Measurements from ENCODE around the gene RHOBTB3. TPM values are rescaled to one million over a fixed set of nuclear protein-coding genes. Genes with fewer than 3 reads are reported as not detected.

RHOBTB3 gene
- total and polyA plus RNA-seq, 9 donors, result 52.8 to 221 (median 180) TPM

- no peak overlapping the region for H3K4me3 ChIP-seq
- H3K36me3 ChIP-seq, result no peaks in the 10 kb centered on the region
- peaks cover 13% of the 10 kb centered on the region for H3K4me1 ChIP-seq (ENCODE audit: insufficient read depth)
- no peaks in the 10 kb centered on the region for H3K9me3 ChIP-seq
- TF ChIP-seq POLR2A (IDR thresholded peaks at IDR 0.05), result no peak
- TF ChIP-seq, protein P1, sequence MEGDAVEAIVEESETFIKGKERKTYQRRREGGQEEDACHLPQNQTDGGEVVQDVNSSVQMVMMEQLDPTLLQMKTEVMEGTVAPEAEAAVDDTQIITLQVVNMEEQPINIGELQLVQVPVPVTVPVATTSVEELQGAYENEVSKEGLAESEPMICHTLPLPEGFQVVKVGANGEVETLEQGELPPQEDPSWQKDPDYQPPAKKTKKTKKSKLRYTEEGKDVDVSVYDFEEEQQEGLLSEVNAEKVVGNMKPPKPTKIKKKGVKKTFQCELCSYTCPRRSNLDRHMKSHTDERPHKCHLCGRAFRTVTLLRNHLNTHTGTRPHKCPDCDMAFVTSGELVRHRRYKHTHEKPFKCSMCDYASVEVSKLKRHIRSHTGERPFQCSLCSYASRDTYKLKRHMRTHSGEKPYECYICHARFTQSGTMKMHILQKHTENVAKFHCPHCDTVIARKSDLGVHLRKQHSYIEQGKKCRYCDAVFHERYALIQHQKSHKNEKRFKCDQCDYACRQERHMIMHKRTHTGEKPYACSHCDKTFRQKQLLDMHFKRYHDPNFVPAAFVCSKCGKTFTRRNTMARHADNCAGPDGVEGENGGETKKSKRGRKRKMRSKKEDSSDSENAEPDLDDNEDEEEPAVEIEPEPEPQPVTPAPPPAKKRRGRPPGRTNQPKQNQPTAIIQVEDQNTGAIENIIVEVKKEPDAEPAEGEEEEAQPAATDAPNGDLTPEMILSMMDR (IDR thresholded peaks at IDR 0.05), result no peak
- TF ChIP-seq EP300 (IDR thresholded peaks at IDR 0.05), result no peak
- intact Hi-C loops (cut with DNase I), result no loop called here
- peak overlapping the region in 1 of 2 donors; percentile 46 for H3K27ac ChIP-seq
- no peaks in the 10 kb centered on the region for H3K27me3 ChIP-seq
- 26 to 38% (median 38%) methylated on average over 1 of the region's 1 CpG for WGBS, 3 donors
- DNase-seq, result no peak
Observed at GRCh38 chr5:95721582-95722295, 9.4 kb upstream of the RHOBTB3 start.

DNA sequence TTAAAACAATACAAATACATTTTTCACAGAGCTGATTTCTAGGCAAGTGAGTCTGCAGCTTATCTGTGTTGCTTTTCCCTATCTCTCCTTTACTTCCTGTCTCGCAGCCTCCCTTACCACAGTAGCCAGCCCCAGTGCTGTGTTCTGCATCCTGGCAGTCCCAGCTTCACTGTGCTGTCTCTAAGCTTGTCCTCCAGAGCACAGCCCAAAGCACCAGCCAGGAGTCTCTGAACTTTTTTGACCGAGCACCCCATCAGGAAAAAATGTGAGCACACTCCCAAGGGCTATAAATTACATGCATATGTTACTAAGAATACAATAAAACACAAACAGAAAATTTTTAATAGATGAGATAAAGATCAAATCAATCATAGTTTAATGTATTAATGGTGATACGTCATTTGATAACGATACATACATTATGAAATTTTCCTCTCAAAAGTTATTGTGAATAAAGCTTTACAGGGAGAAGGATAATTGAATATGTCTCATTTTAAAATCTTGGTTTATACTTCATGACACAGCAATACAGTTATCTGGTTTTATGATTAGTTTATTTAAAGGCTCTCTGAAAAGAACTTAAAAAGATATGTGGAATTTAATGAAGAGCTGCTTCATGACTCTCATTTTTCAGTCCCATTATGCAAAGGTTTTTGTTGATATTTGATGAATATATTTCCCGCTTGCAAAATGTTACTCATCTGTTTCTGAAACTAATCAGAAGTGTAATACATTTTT lies 7.3 kb upstream of the RHOBTB3 start:
- DNase-seq, result peak in 2 of 5 donors; percentile 47 to 51
- no peaks in the 10 kb centered on the region for H3K27me3 ChIP-seq
- no peaks in the 10 kb centered on the region for H3K9me3 ChIP-seq
- H3K4me1 ChIP-seq (ENCODE audit: insufficient read depth), result peaks cover 22% of the 10 kb centered on the region
- 44 to 46% (median 46%) methylated on average over 5 of the region's 5 CpGs for WGBS, 3 donors
- no peak for TF ChIP-seq POLR2A (IDR thresholded peaks at IDR 0.05)
- TF ChIP-seq, protein P1 (IDR thresholded peaks at IDR 0.05), result no peak
- no peak for TF ChIP-seq EP300 (IDR thresholded peaks at IDR 0.05)
- H3K4me3 ChIP-seq, result no peak overlapping the region
- no peak overlapping the region for H3K27ac ChIP-seq
- intact Hi-C loops (cut with DNase I), result no loop called here
- no peaks in the 10 kb centered on the region for H3K36me3 ChIP-seq

GRCh38 chr5:95725071-95725820 lies 5.9 kb upstream of the RHOBTB3 start:
- Histone ChIP-seq H3K27me3 (no peaks in the 10 kb centered on the region), H3K4me3 (no peak overlapping the region), H3K27ac (peak overlapping the region in 1 of 2 donors; percentile 99), H3K9me3 (no peaks in the 10 kb centered on the region), H3K36me3 (no peaks in the 10 kb centered on the region), H3K4me1 (ENCODE audit: insufficient read depth) (peaks cover 20% of the 10 kb centered on the region)
- intact Hi-C loops (cut with DNase I), result no loop called here
- TF ChIP-seq EP300 (IDR thresholded peaks at IDR 0.05) (no peak), POLR2A (IDR thresholded peaks at IDR 0.05) (no peak)
- TF ChIP-seq, protein P1 (IDR thresholded peaks at IDR 0.05), result no peak
- WGBS, 3 donors, result 15 to 36% (median 25%) methylated on average over 5 of the region's 5 CpGs
- no peak for DNase-seq
